Measurements from ENCODE around the gene TEC.
"Not testable (repeated sequence)": the region's sequence is repeated elsewhere in the genome, so short reads cannot be mapped to it uniquely, and the experiment has no call there.

The TEC gene

GRCh38 chr4:48187066-48187465 is 82.6 kb downstream of the TEC start:
- H3K9me3 Mint-ChIP-seq; H3K27ac Mint-ChIP-seq; H3K36me3 Mint-ChIP-seq (ENCODE audit: low read depth); H3K27me3 Mint-ChIP-seq; H3K4me3 Mint-ChIP-seq; H3K4me1 Mint-ChIP-seq (ENCODE audit: low read depth): not testable (repeated sequence)

- H3K9me3 Mint-ChIP-seq; H3K27me3 Mint-ChIP-seq; H3K4me1 Mint-ChIP-seq (ENCODE audit: low read depth); H3K27ac Mint-ChIP-seq; H3K36me3 Mint-ChIP-seq (ENCODE audit: low read depth); H3K4me3 Mint-ChIP-seq: not testable (repeated sequence)
These were observed 83.2 kb downstream of the TEC start for GRCh38 chr4:48186394-48186793.

GRCh38 chr4:48184882-48185281 is 84.8 kb downstream of the TEC start:
- no peak overlapping the region for H3K27ac Mint-ChIP-seq
- H3K9me3 Mint-ChIP-seq, result no peaks in the 10 kb centered on the region
- H3K4me1 Mint-ChIP-seq (ENCODE audit: low read depth), result peaks cover 9% of the 10 kb centered on the region
- no peak overlapping the region for H3K4me3 Mint-ChIP-seq
- H3K36me3 Mint-ChIP-seq (ENCODE audit: low read depth), result no peaks in the 10 kb centered on the region
- H3K27me3 Mint-ChIP-seq, result no peaks in the 10 kb centered on the region

GRCh38 chr4:48180234-48180633 is 89.4 kb downstream of the TEC start:
- no peak overlapping the region for H3K27ac Mint-ChIP-seq
- H3K4me3 Mint-ChIP-seq, result no peak overlapping the region
- H3K27me3 Mint-ChIP-seq, result no peaks in the 10 kb centered on the region
- peaks cover 17% of the 10 kb centered on the region for H3K4me1 Mint-ChIP-seq (ENCODE audit: low read depth)
- H3K36me3 Mint-ChIP-seq (ENCODE audit: low read depth), result peaks cover 4% of the 10 kb centered on the region
- peaks cover 10% of the 10 kb centered on the region for H3K9me3 Mint-ChIP-seq

GRCh38 chr4:48178931-48179330 is 90.7 kb downstream of the TEC start:
- no peak overlapping the region for H3K4me3 Mint-ChIP-seq
- no peaks in the 10 kb centered on the region for H3K27me3 Mint-ChIP-seq
- peaks cover 24% of the 10 kb centered on the region for H3K4me1 Mint-ChIP-seq (ENCODE audit: low read depth)
- peaks cover 10% of the 10 kb centered on the region for H3K9me3 Mint-ChIP-seq
- H3K36me3 Mint-ChIP-seq (ENCODE audit: low read depth), result peaks cover 4% of the 10 kb centered on the region
- H3K27ac Mint-ChIP-seq, result no peak overlapping the region

GRCh38 chr4:48175806-48176205 is 93.8 kb downstream of the TEC start:
- Mint-ChIP-seq H3K4me3 (no peak overlapping the region), H3K9me3 (peaks cover 10% of the 10 kb centered on the region), H3K36me3 (ENCODE audit: low read depth) (peaks cover 4% of the 10 kb centered on the region), H3K27ac (no peak overlapping the region), H3K4me1 (ENCODE audit: low read depth) (peaks cover 36% of the 10 kb centered on the region), H3K27me3 (no peaks in the 10 kb centered on the region)

GRCh38 chr4:48175328-48175727 is 94.3 kb downstream of the TEC start:
- Mint-ChIP-seq H3K27ac (no peak overlapping the region), H3K27me3 (no peaks in the 10 kb centered on the region), H3K9me3 (peaks cover 10% of the 10 kb centered on the region), H3K36me3 (ENCODE audit: low read depth) (peaks cover 4% of the 10 kb centered on the region), H3K4me3 (no peak overlapping the region), H3K4me1 (ENCODE audit: low read depth) (peaks cover 32% of the 10 kb centered on the region)

- H3K9me3 Mint-ChIP-seq, result peaks cover 9% of the 10 kb centered on the region
- H3K4me1 Mint-ChIP-seq (ENCODE audit: low read depth), result peaks cover 30% of the 10 kb centered on the region
- peak overlapping the region; percentile 4 for H3K4me3 Mint-ChIP-seq
- peak overlapping the region; percentile 54 for H3K27ac Mint-ChIP-seq
- H3K36me3 Mint-ChIP-seq (ENCODE audit: low read depth), result peaks cover 11% of the 10 kb centered on the region
- H3K27me3 Mint-ChIP-seq, result no peaks in the 10 kb centered on the region
These were observed 96.3 kb downstream of the TEC start for GRCh38 chr4:48173056-48173991.

GRCh38 chr4:48172651-48173050 is 97.0 kb downstream of the TEC start:
- H3K9me3 Mint-ChIP-seq, result peaks cover 2% of the 10 kb centered on the region
- no peak overlapping the region for H3K4me3 Mint-ChIP-seq
- peaks cover 37% of the 10 kb centered on the region for H3K4me1 Mint-ChIP-seq (ENCODE audit: low read depth)
- no peaks in the 10 kb centered on the region for H3K27me3 Mint-ChIP-seq
- no peak overlapping the region for H3K27ac Mint-ChIP-seq
- H3K36me3 Mint-ChIP-seq (ENCODE audit: low read depth), result peaks cover 9% of the 10 kb centered on the region

GRCh38 chr4:48169636-48170035 is 100.0 kb downstream of the TEC start:
- H3K36me3 Mint-ChIP-seq (ENCODE audit: low read depth), result peaks cover 11% of the 10 kb centered on the region
- H3K4me1 Mint-ChIP-seq (ENCODE audit: low read depth), result peaks cover 30% of the 10 kb centered on the region
- H3K27me3 Mint-ChIP-seq, result no peaks in the 10 kb centered on the region

GRCh38 chr4:48167538-48168263 is 101.9 kb downstream of the TEC start:
- Mint-ChIP-seq H3K27ac (no peak overlapping the region), H3K36me3 (ENCODE audit: low read depth) (peaks cover 11% of the 10 kb centered on the region)

More at GRCh38 chr4:48169636-48170035, 100.0 kb downstream of the TEC start:
- Mint-ChIP-seq H3K4me3 (no peak overlapping the region), H3K9me3 (no peaks in the 10 kb centered on the region), H3K27ac (peak overlapping the region; percentile 15)

GRCh38 chr4:48164561-48164960 is 105.1 kb downstream of the TEC start:
- not testable (repeated sequence) for H3K27ac Mint-ChIP-seq; H3K9me3 Mint-ChIP-seq; H3K36me3 Mint-ChIP-seq (ENCODE audit: low read depth); H3K27me3 Mint-ChIP-seq; H3K4me3 Mint-ChIP-seq
- peaks cover 47% of the 10 kb centered on the region for H3K4me1 Mint-ChIP-seq (ENCODE audit: low read depth)

More at GRCh38 chr4:48167538-48168263, 101.9 kb downstream of the TEC start:
- H3K9me3 Mint-ChIP-seq, result no peaks in the 10 kb centered on the region
- H3K4me3 Mint-ChIP-seq, result no peak overlapping the region
- H3K4me1 Mint-ChIP-seq (ENCODE audit: low read depth), result peaks cover 26% of the 10 kb centered on the region
- no peaks in the 10 kb centered on the region for H3K27me3 Mint-ChIP-seq

- Mint-ChIP-seq H3K36me3 (ENCODE audit: low read depth) (peaks cover 9% of the 10 kb centered on the region), H3K4me3 (no peak overlapping the region), H3K9me3 (no peaks in the 10 kb centered on the region), H3K27me3 (no peaks in the 10 kb centered on the region), H3K4me1 (ENCODE audit: low read depth) (peaks cover 47% of the 10 kb centered on the region), H3K27ac (no peak overlapping the region)
These were observed 105.9 kb downstream of the TEC start for GRCh38 chr4:48163746-48164145.

GRCh38 chr4:48162162-48162561 is 107.5 kb downstream of the TEC start:
- H3K4me3 Mint-ChIP-seq, result peak overlapping the region; percentile 17
- H3K4me1 Mint-ChIP-seq (ENCODE audit: low read depth), result peaks cover 33% of the 10 kb centered on the region
- no peaks in the 10 kb centered on the region for H3K9me3 Mint-ChIP-seq
- H3K27me3 Mint-ChIP-seq, result no peaks in the 10 kb centered on the region
- peaks cover 14% of the 10 kb centered on the region for H3K36me3 Mint-ChIP-seq (ENCODE audit: low read depth)
- H3K27ac Mint-ChIP-seq, result peak overlapping the region; percentile 73

- Mint-ChIP-seq H3K27ac (no peak overlapping the region), H3K27me3 (no peaks in the 10 kb centered on the region), H3K9me3 (peaks cover 4% of the 10 kb centered on the region), H3K4me1 (ENCODE audit: low read depth) (peaks cover 20% of the 10 kb centered on the region), H3K36me3 (ENCODE audit: low read depth) (peaks cover 51% of the 10 kb centered on the region), H3K4me3 (no peak overlapping the region)
These were observed 112.4 kb downstream of the TEC start for GRCh38 chr4:48157271-48157670.

Data from stimulated activated naive CD8-positive, alpha-beta T cell treated with anti-CD3 and anti-CD28 coated beads, Interleukin-15, Interleukin-2, amounts not matched to agents 100 ng/mL and 50 ng/mL, for 24 hours (primary cell).